Measurements from ENCODE around the gene AP1B1. TPM values are rescaled to one million over a fixed set of nuclear protein-coding genes. Genes with fewer than 3 reads are reported as not detected.

AP1B1 gene
- total and polyA plus RNA-seq, 2 of the 13 experiments (the other 11 are each of a cell fraction or from before 2014, with no cell fraction given) = 26.6 to 29.7 TPM

GRCh38 chr22:29337631-29338284 lies 50.6 kb downstream of the AP1B1 start:
- Histone ChIP-seq H3K36me3 (replicated peaks in 1 of 2; ENCODE audit: control insufficient read depth in 1 of 2, insufficient read depth in 2 of 2, low read length in 2 of 2) (peaks cover 18 to 45% of the 10 kb centered on the region in 2 experiments), H3K9me3 (ENCODE audit: low read length) (no peaks in the 10 kb centered on the region), H3K4me2 (ENCODE audit: low read depth, low read length) (no peak overlapping the region), H2AFZ (ENCODE audit: low read length) (no peak overlapping the region), H3K79me2 (ENCODE audit: insufficient read depth, low read length) (no peaks in the 10 kb centered on the region), H3K4me3 (replicated peaks in 1 of 3; ENCODE audit: insufficient read depth in 1 of 3, low read depth in 2 of 3, low read length in 3 of 3) (no peak overlapping the region), H3K9ac (ENCODE audit: insufficient read depth, low read depth, low read length) (no peak overlapping the region), H3K4me1 (ENCODE audit: insufficient read depth, low read length) (peaks cover 28% of the 10 kb centered on the region), H3K27me3 (ENCODE audit: control insufficient read depth in 1 of 2, insufficient read depth in 2 of 2, low read length in 2 of 2) (no peaks in the 10 kb centered on the region), H4K20me1 (ENCODE audit: insufficient read depth, low read length) (no peaks in the 10 kb centered on the region), H3K27ac (ENCODE audit: extremely low read length, insufficient read depth, low read length) (no peak overlapping the region)
- DNase-seq (ENCODE audit: low spot score) = no peak
- POLR2A ChIA-PET = no interaction called here
- no peak for FAIRE-seq
- CTCF ChIA-PET (ENCODE audit: low intra/inter-chr PET ratio, low total read pairs) = no interaction called here
- BruUV-seq (replicated peaks) = no TSS peak
- no peak for ATAC-seq
- 96% methylated on average over 12 of the region's 12 CpGs for WGBS (ENCODE audit: low lambda C conversion rate)
- intact Hi-C loops (cut with micrococcal nuclease; ENCODE audit: unreplicated experiment) (no loop called here), in situ Hi-C loops (cut with HindIII; ENCODE audit: extremely low pct_ligation_motif_present, low pct_unique_long_range_greater_than_20kb) (no loop called here)
- no peak for TF ChIP-seq ZNF512 (CRISPR knock-in tag; IDR thresholded peaks at IDR 0.05)
- TF ChIP-seq HOXA9 (CRISPR knock-in tag; IDR thresholded peaks at IDR 0.05; ENCODE audit: borderline replicate concordance) = no peak
- no peak for TF ChIP-seq HDAC6 (IDR thresholded peaks at IDR 0.05; ENCODE audit: low read depth, low read length)
- TF ChIP-seq ARID4A (CRISPR knock-in tag; IDR thresholded peaks at IDR 0.05; ENCODE audit: borderline replicate concordance) = no peak
- TF ChIP-seq RFXANK (CRISPR knock-in tag; IDR thresholded peaks at IDR 0.05) = no peak
- TF ChIP-seq ZNF121 (CRISPR knock-in tag; IDR thresholded peaks at IDR 0.05) = no peak
- no peak for TF ChIP-seq ZNF326 (CRISPR knock-in tag; IDR thresholded peaks at IDR 0.05; ENCODE audit: borderline replicate concordance)
- no peak for TF ChIP-seq ZC3H4 (CRISPR knock-in tag; IDR thresholded peaks at IDR 0.05; ENCODE audit: borderline replicate concordance)

Data from HepG2 (cell line).